H9 (cell line): ENCODE data around the gene ARFGEF2. TPM values are rescaled to one million over a fixed set of nuclear protein-coding genes. Genes with fewer than 3 reads are reported as not detected.
"Not testable (repeated sequence)": the region's sequence is repeated elsewhere in the genome, so short reads cannot be mapped to it uniquely, and the experiment has no call there.

Experiments
- DNase-seq: peaks from one replicate; pipeline ENCODE4 v3.0.0-alpha.2; 2017
- H2AFZ ChIP-seq: one replicate; pipeline ENCODE4 v1.6.1; 2013; ENCODE audit warnings: mild to moderate bottlenecking, low read length, control low read depth, moderate library complexity
- H2AK5ac ChIP-seq: 2 replicates; pipeline ENCODE4 v1.6.1; 2013; ENCODE audit warnings: low read length, control low read depth, mixed read lengths; ENCODE audit not compliant: insufficient read length
- H2BK120ac ChIP-seq: one replicate; pipeline ENCODE4 v1.6.1; 2013; ENCODE audit warnings: low read depth, mild to moderate bottlenecking, low read length, control low read depth, inconsistent platforms; ENCODE audit not compliant: poor library complexity, severe bottlenecking
- H2BK12ac ChIP-seq: 2 replicates; pipeline ENCODE4 v1.6.1; 2013; ENCODE audit warnings: low read length, control low read depth, mixed read lengths, low read depth; ENCODE audit not compliant: insufficient read length
- H2BK15ac ChIP-seq: 2 replicates; pipeline ENCODE4 v1.6.1; 2013; ENCODE audit warnings: low read depth, low read length, control low read depth
- H2BK20ac ChIP-seq: one replicate; pipeline ENCODE4 v1.6.1; 2013; ENCODE audit warnings: low read depth, mild to moderate bottlenecking, low read length, control low read depth, inconsistent platforms; ENCODE audit not compliant: poor library complexity, severe bottlenecking
- H2BK5ac ChIP-seq: 2 replicates; pipeline ENCODE4 v1.6.1; 2013; ENCODE audit warnings: low read length, control low read depth, mixed read lengths; ENCODE audit not compliant: insufficient read length
- H3K14ac ChIP-seq: 2 replicates; pipeline ENCODE4 v1.6.1; 2013; ENCODE audit warnings: low read length, control low read depth; ENCODE audit not compliant: insufficient read depth
- H3K18ac ChIP-seq: 2 replicates; pipeline ENCODE4 v1.6.1; 2013; ENCODE audit warnings: low read depth, mild to moderate bottlenecking, mixed read lengths, low read length, control low read depth; ENCODE audit not compliant: insufficient read length
- H3K23ac ChIP-seq: 2 replicates; pipeline ENCODE4 v1.6.1; 2013; ENCODE audit warnings: low read length, control low read depth, mixed read lengths, low read depth; ENCODE audit not compliant: insufficient read length
- H3K23me2 ChIP-seq: 2 replicates; pipeline ENCODE4 v1.6.1; 2013; ENCODE audit warnings: low read depth, mild to moderate bottlenecking, mixed read lengths, low read length, control low read depth; ENCODE audit not compliant: insufficient read length, poor library complexity, severe bottlenecking
- H3K27ac ChIP-seq: 2 replicates; pipeline ENCODE4 v1.5.1; 2013; ENCODE audit warnings: low read length, control low read depth, mixed read lengths, low read depth; ENCODE audit not compliant: insufficient read length
- H3K27me3 ChIP-seq: 2 replicates; pipeline ENCODE4 v1.6.1; 2013; ENCODE audit warnings: low read length, control low read depth, inconsistent platforms; ENCODE audit not compliant: insufficient read depth
- H3K4ac ChIP-seq: 2 replicates; pipeline ENCODE4 v1.6.1; 2013; ENCODE audit warnings: low read depth, mild to moderate bottlenecking, control low read depth, inconsistent platforms, low read length, moderate library complexity
- H3K4me1 ChIP-seq: 2 replicates; pipeline ENCODE4 v1.6.1; 2013; ENCODE audit warnings: low read length, control low read depth, inconsistent platforms; ENCODE audit not compliant: insufficient read depth
- H3K4me2 ChIP-seq: 2 replicates; pipeline ENCODE4 v1.6.1; 2013; ENCODE audit warnings: low read length, control low read depth, mixed read lengths; ENCODE audit not compliant: insufficient read length, insufficient read depth
- H3K56ac ChIP-seq: 2 replicates; pipeline ENCODE4 v1.6.1; 2013; ENCODE audit warnings: low read depth, mild to moderate bottlenecking, mixed read lengths, low read length, control low read depth; ENCODE audit not compliant: insufficient read length
- H3K79me1 ChIP-seq: 2 replicates; pipeline ENCODE4 v1.6.1; 2013; ENCODE audit warnings: low read depth, mild to moderate bottlenecking, moderate library complexity, low read length, control low read depth, inconsistent platforms; ENCODE audit not compliant: insufficient read depth, poor library complexity, severe bottlenecking
- H3K79me2 ChIP-seq: 2 replicates; pipeline ENCODE4 v1.6.1; 2013; ENCODE audit warnings: low read length, control low read depth, inconsistent platforms; ENCODE audit not compliant: insufficient read depth
- H3K9ac ChIP-seq: 2 replicates; pipeline ENCODE4 v1.6.1; 2013; ENCODE audit warnings: low read length, control low read depth, mixed read lengths; ENCODE audit not compliant: insufficient read length; ENCODE audit errors: extremely low read depth
- H3K9me3 ChIP-seq: one replicate; pipeline ENCODE4 v1.6.1; 2013; ENCODE audit warnings: low read depth, low read length, inconsistent platforms; ENCODE audit not compliant: control insufficient read depth
- H3T11ph ChIP-seq: one replicate; pipeline ENCODE4 v1.6.1; 2013; ENCODE audit warnings: mild to moderate bottlenecking, low read length, control low read depth, inconsistent platforms
- H4K20me1 ChIP-seq: one replicate; pipeline ENCODE4 v1.6.1; 2013; ENCODE audit not compliant: control insufficient read depth, insufficient read length, insufficient read depth
- H4K5ac ChIP-seq: 2 replicates; pipeline ENCODE4 v1.6.1; 2013; ENCODE audit warnings: low read depth, mild to moderate bottlenecking, mixed read lengths, low read length, control low read depth; ENCODE audit not compliant: insufficient read length
- H4K8ac ChIP-seq: replicated peaks from 2 replicates; pipeline ENCODE4 v1.6.1; 2013; ENCODE audit warnings: low read length, control low read depth, mixed read lengths, low read depth; ENCODE audit not compliant: insufficient read length
- H4K91ac ChIP-seq: 2 replicates; pipeline ENCODE4 v1.6.1; 2013; ENCODE audit warnings: low read depth, mild to moderate bottlenecking, moderate library complexity, mixed read lengths, low read length, control low read depth; ENCODE audit not compliant: insufficient read length
- H3K27ac Mint-ChIP-seq, 3 experiments: 2 replicates in 2 of 3; 3 replicates in 1 of 3; pipeline ENCODE4 v1.8.0; 2020 to 2021; ENCODE audit warnings: mixed read lengths in 3 of 3, mild to moderate bottlenecking in 1 of 3, moderate library complexity in 1 of 3
- H3K27me3 Mint-ChIP-seq: 2 replicates; pipeline ENCODE4 v1.8.0; 2021; ENCODE audit warnings: low read depth, mild to moderate bottlenecking, moderate library complexity, mixed read lengths
- H3K36me3 Mint-ChIP-seq, 3 experiments: 2 replicates in 2 of 3; 3 replicates in 1 of 3; pipeline ENCODE4 v1.8.0; 2020 to 2021; ENCODE audit warnings: low read depth in 3 of 3, mixed read lengths in 3 of 3; ENCODE audit not compliant: insufficient read depth in 1 of 3
- H3K4me1 Mint-ChIP-seq, 2 experiments: 2 replicates each; pipeline ENCODE4 v1.8.0; 2020; ENCODE audit warnings: mixed read lengths in 2 of 2
- H3K4me3 Mint-ChIP-seq, 2 experiments: 2 replicates in 1 of 2; 3 replicates in 1 of 2; pipeline ENCODE4 v1.8.0; 2020 to 2021; ENCODE audit warnings: mild to moderate bottlenecking in 2 of 2, mixed read lengths in 2 of 2, moderate library complexity in 1 of 2
- H3K9me3 Mint-ChIP-seq, 2 experiments: 2 replicates in 1 of 2; 3 replicates in 1 of 2; pipeline ENCODE4 v1.8.0; 2020; ENCODE audit warnings: mild to moderate bottlenecking in 2 of 2, mixed read lengths in 2 of 2, moderate library complexity in 1 of 2
- CTCF ChIP-seq: fragments of 200-600 bp; sonication (generic); conservative IDR thresholded peaks from 3 replicates; pipeline ENCODE4 v1.8.0; 2021; ENCODE audit warnings: antibody characterized with exemption, mild to moderate bottlenecking
- WGBS: extraction: QIAGEN DNeasy Blood & Tissue Kit; methylation state at CpG from one replicate; pipeline ENCODE4 v1.1.7; 2013; ENCODE audit warnings: missing lambda C conversion rate, low lambda C conversion rate, mixed read lengths; ENCODE audit not compliant: insufficient read length; ENCODE audit errors: extremely low coverage; 5-methylcytosine and 5-hydroxymethylcytosine counted together
- total RNA-seq: library from RNA; stranded (reverse); gene quantifications from 2 replicates; pipeline ENCODE4 v1.2.1, GENCODE V29; 2021

The ARFGEF2 gene
- total RNA-seq, 1 experiment from 2014 or later: 16.6 TPM

GRCh38 chr20:48886811-48887210 is 34.7 kb upstream of the ARFGEF2 start:
- Histone ChIP-seq H3K9ac (no peak overlapping the region), H2AFZ (no peak overlapping the region), H2BK20ac (no peak overlapping the region), H4K91ac (no peak overlapping the region), H3K56ac (no peak overlapping the region), H2BK12ac (no peak overlapping the region), H3K4me2 (no peak overlapping the region), H3K4me1 (no peaks in the 10 kb centered on the region), H3K23ac (no peak overlapping the region), H4K20me1 (no peaks in the 10 kb centered on the region), H3K27me3 (no peaks in the 10 kb centered on the region), H3K18ac (no peak overlapping the region), H3K79me2 (no peaks in the 10 kb centered on the region), H3K27ac (no peak overlapping the region), H2AK5ac (no peak overlapping the region), H2BK5ac (no peak overlapping the region), H3K14ac (no peak overlapping the region), H3K23me2 (no peaks in the 10 kb centered on the region), H3K79me1 (no peaks in the 10 kb centered on the region), H3K9me3 (no peaks in the 10 kb centered on the region), H2BK120ac (no peak overlapping the region), H3K4ac (no peak overlapping the region), H4K5ac (no peak overlapping the region), H4K8ac (no peak overlapping the region), H2BK15ac (no peak overlapping the region), H3T11ph (no peak overlapping the region)
- TF ChIP-seq CTCF: no peak
- H3K4me1 Mint-ChIP-seq: no peaks in the 10 kb centered on the region
- no peak overlapping the region for H3K4me3 Mint-ChIP-seq
- no peaks in the 10 kb centered on the region for H3K9me3 Mint-ChIP-seq
- H3K27me3 Mint-ChIP-seq: peaks cover 22% of the 10 kb centered on the region
- no peaks in the 10 kb centered on the region for H3K36me3 Mint-ChIP-seq
- H3K27ac Mint-ChIP-seq: no peak overlapping the region
- no CpG with 5 or more reads among the region's 2 CpGs for WGBS
- DNase-seq: no peak

GRCh38 chr20:48888517-48888916 is 33.0 kb upstream of the ARFGEF2 start:
- H3K79me1 ChIP-seq, H3K23me2 ChIP-seq, H3T11ph ChIP-seq, H2AK5ac ChIP-seq, H3K4me3 Mint-ChIP-seq, H3K18ac ChIP-seq, H3K23ac ChIP-seq, H3K14ac ChIP-seq, H4K5ac ChIP-seq, H3K4ac ChIP-seq, H4K91ac ChIP-seq, H3K9ac ChIP-seq, H4K8ac ChIP-seq, H3K4me1 Mint-ChIP-seq, H3K27ac ChIP-seq, H4K20me1 ChIP-seq, DNase-seq, H2BK15ac ChIP-seq, H2BK12ac ChIP-seq, H2BK20ac ChIP-seq, H3K9me3 Mint-ChIP-seq, H2AFZ ChIP-seq, H3K4me1 ChIP-seq, H3K4me2 ChIP-seq, H3K56ac ChIP-seq, H2BK120ac ChIP-seq, H3K27ac Mint-ChIP-seq, H3K79me2 ChIP-seq, H3K27me3 ChIP-seq, H2BK5ac ChIP-seq, H3K9me3 ChIP-seq, H3K36me3 Mint-ChIP-seq: not testable (repeated sequence)
- no CpG with 5 or more reads among the region's 6 CpGs for WGBS
- peaks cover 29% of the 10 kb centered on the region for H3K27me3 Mint-ChIP-seq
